ENCODE results near the gene PLEKHA6.

PLEKHA6 gene

DNA sequence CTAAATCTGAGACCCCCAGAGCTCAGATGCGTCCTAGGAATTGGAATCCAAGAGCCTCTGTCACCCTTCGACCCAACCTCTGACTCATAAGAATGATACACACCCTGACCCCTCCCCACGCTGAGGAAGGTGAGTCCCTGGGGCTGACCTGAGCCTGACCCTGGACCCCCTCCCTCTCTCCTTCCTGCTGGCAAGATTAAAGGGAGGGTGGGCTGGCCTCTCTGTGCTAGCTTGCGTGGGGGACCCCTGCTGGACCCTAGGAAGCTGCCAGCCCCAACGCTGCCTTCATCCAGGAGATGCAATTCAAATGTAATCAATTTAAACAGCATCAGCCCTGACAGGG, 627 bp downstream of the PLEKHA6 start:
- TF ChIP-seq, protein P1, sequence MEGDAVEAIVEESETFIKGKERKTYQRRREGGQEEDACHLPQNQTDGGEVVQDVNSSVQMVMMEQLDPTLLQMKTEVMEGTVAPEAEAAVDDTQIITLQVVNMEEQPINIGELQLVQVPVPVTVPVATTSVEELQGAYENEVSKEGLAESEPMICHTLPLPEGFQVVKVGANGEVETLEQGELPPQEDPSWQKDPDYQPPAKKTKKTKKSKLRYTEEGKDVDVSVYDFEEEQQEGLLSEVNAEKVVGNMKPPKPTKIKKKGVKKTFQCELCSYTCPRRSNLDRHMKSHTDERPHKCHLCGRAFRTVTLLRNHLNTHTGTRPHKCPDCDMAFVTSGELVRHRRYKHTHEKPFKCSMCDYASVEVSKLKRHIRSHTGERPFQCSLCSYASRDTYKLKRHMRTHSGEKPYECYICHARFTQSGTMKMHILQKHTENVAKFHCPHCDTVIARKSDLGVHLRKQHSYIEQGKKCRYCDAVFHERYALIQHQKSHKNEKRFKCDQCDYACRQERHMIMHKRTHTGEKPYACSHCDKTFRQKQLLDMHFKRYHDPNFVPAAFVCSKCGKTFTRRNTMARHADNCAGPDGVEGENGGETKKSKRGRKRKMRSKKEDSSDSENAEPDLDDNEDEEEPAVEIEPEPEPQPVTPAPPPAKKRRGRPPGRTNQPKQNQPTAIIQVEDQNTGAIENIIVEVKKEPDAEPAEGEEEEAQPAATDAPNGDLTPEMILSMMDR (IDR thresholded peaks at IDR 0.05; ENCODE audit: poor library complexity, severe bottlenecking), result no peak
- Histone ChIP-seq H3K9me3 (ENCODE audit: severe bottlenecking) (no peaks in the 10 kb centered on the region), H3K27ac (ENCODE audit: poor library complexity, severe bottlenecking) (no peak overlapping the region), H3K4me3 (ENCODE audit: severe bottlenecking) (no peak overlapping the region), H3K4me1 (ENCODE audit: insufficient read depth, poor library complexity, severe bottlenecking) (no peaks in the 10 kb centered on the region), H3K36me3 (ENCODE audit: low read depth) (no peaks in the 10 kb centered on the region), H3K27me3 (ENCODE audit: insufficient read depth, poor library complexity, severe bottlenecking) (no peaks in the 10 kb centered on the region)
- ATAC-seq (ENCODE audit: low read depth), result no peak
- no peak for DNase-seq (ENCODE audit: low spot score)

DNA sequence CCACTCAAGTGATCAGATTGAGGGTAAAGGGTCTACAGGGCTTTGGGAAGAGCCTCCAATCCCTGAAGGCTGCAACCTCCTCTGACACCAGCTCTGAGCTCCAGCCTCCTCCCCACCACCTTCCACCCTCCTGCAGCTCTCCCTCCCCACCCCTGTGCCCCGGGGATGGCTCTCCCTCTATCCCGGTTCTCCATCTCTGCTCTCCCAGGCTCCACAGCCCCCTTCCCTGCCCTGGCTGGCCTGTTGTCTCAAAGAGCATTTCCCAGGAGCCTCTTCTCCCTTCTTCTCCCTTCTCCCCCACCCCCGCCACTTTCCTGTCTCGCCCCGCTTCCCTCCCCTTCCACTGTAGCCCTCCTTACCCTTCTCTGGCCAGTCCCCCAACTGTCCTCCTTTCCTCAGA, 1.1 kb downstream of the PLEKHA6 start:
- no peaks in the 10 kb centered on the region for H3K27me3 ChIP-seq (ENCODE audit: insufficient read depth, poor library complexity, severe bottlenecking)
- H3K9me3 ChIP-seq (ENCODE audit: severe bottlenecking), result no peaks in the 10 kb centered on the region
- ATAC-seq (ENCODE audit: low read depth), result no peak
- no peak overlapping the region for H3K4me3 ChIP-seq (ENCODE audit: severe bottlenecking)
- H3K36me3 ChIP-seq (ENCODE audit: low read depth), result no peaks in the 10 kb centered on the region
- no peaks in the 10 kb centered on the region for H3K4me1 ChIP-seq (ENCODE audit: insufficient read depth, poor library complexity, severe bottlenecking)
- no peak for DNase-seq (ENCODE audit: low spot score)
- TF ChIP-seq, protein P1 (IDR thresholded peaks at IDR 0.05; ENCODE audit: poor library complexity, severe bottlenecking), result no peak
- no peak overlapping the region for H3K27ac ChIP-seq (ENCODE audit: poor library complexity, severe bottlenecking)

DNA sequence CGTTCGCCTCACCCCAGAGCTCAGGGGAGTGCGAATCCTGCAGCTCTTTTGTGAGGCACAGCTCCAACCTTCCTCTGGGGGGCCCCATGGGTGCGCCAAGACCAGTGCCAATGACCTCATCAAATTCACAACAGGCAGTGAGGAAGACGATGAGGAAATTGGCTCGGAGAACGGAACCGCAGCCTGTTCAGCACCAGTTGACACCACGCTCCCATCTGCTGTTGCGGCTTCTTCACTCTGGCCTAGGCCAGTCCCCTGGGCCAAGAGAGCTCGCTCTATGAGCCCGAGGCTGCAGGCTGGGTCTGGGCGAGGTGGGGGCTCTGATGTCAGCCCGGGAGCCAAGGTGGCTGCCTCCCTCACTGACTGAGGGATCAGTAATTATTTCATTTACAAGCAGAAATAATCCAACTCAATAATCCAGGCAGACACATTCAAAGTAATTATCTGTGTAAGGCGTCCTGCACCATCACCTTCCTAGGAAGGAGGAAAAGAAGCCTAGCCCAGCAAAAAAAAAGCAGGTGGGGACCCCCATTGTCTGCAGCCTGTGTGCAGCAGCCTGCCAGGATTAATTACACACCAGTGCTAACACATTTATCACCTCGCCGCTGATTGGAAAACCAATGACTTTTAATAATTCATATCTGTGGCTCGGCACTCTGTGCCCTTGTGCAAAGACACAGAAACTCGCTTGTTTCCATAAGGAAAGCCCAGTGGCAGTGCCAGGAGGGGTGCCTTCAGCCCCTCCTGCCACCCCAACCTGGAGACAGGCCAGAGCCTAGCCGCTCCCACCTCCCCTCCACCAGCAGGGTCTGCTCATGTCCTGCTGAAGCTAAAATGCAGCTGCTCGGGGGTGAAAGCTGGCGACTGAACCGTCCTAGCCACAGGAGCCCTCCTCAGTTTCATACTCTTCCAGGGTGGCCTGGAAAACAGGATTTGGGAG, 1.9 kb downstream of the PLEKHA6 start:
- DNase-seq (ENCODE audit: low spot score) (no peak), ATAC-seq (ENCODE audit: low read depth) (no peak)
- TF ChIP-seq, protein P1 (IDR thresholded peaks at IDR 0.05; ENCODE audit: poor library complexity, severe bottlenecking), result no peak
- no peaks in the 10 kb centered on the region for H3K27me3 ChIP-seq (ENCODE audit: insufficient read depth, poor library complexity, severe bottlenecking)
- no peaks in the 10 kb centered on the region for H3K4me1 ChIP-seq (ENCODE audit: insufficient read depth, poor library complexity, severe bottlenecking)
- no peak overlapping the region for H3K27ac ChIP-seq (ENCODE audit: poor library complexity, severe bottlenecking)
- no peaks in the 10 kb centered on the region for H3K9me3 ChIP-seq (ENCODE audit: severe bottlenecking)
- no peaks in the 10 kb centered on the region for H3K36me3 ChIP-seq (ENCODE audit: low read depth)
- H3K4me3 ChIP-seq (ENCODE audit: severe bottlenecking), result no peak overlapping the region

DNA sequence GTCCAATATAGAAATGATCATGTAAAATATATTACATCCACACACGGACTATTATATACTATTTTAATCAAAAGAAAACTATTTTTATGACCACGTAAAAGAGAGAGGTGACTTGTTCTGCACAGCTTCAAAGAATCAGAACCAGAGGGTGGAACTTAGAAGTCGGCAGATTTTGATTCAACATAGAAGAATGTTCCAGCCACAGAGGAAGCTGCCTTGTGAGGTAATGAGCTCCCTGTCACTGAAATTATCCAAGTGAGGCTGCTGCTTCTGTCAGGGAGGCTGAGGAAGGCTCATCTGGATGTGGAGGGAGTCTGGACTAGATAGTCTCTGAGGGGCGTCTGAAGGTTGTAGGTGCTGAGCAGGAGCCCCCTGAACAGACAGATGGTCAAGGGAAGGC, 2.7 kb downstream of the PLEKHA6 start:
- Histone ChIP-seq H3K27ac (ENCODE audit: poor library complexity, severe bottlenecking) (no peak overlapping the region), H3K4me1 (ENCODE audit: insufficient read depth, poor library complexity, severe bottlenecking) (no peaks in the 10 kb centered on the region), H3K9me3 (ENCODE audit: severe bottlenecking) (no peaks in the 10 kb centered on the region), H3K4me3 (ENCODE audit: severe bottlenecking) (no peak overlapping the region), H3K27me3 (ENCODE audit: insufficient read depth, poor library complexity, severe bottlenecking) (no peaks in the 10 kb centered on the region), H3K36me3 (ENCODE audit: low read depth) (no peaks in the 10 kb centered on the region)
- no peak for ATAC-seq (ENCODE audit: low read depth)
- TF ChIP-seq, protein P1 (IDR thresholded peaks at IDR 0.05; ENCODE audit: poor library complexity, severe bottlenecking), result no peak
- no peak for DNase-seq (ENCODE audit: low spot score)

DNA sequence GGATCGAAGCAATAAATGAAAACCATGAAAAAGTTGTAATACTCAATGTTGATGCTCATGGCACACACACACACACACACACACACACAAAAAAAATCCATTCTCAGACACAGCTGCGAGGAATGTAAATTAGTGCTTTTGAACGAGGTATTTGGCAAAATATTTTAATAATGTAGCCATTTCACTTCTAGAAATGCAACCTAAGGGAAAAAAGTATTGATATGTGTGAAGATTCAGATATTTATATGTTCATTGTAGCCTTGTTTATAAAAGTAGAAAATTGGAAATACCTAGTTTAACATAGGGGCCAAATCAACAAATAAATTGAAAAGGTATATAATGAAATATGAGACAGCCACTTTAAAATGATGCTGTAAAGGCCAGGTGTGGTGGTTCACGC, 3.8 kb downstream of the PLEKHA6 start:
- Histone ChIP-seq H3K4me1 (ENCODE audit: insufficient read depth, poor library complexity, severe bottlenecking) (no peaks in the 10 kb centered on the region), H3K9me3 (ENCODE audit: severe bottlenecking) (no peaks in the 10 kb centered on the region), H3K4me3 (ENCODE audit: severe bottlenecking) (no peak overlapping the region), H3K36me3 (ENCODE audit: low read depth) (no peaks in the 10 kb centered on the region), H3K27ac (ENCODE audit: poor library complexity, severe bottlenecking) (no peak overlapping the region), H3K27me3 (ENCODE audit: insufficient read depth, poor library complexity, severe bottlenecking) (no peaks in the 10 kb centered on the region)
- no peak for ATAC-seq (ENCODE audit: low read depth)
- TF ChIP-seq, protein P1 (IDR thresholded peaks at IDR 0.05; ENCODE audit: poor library complexity, severe bottlenecking), result no peak
- DNase-seq (ENCODE audit: low spot score), result no peak
